Chondrocyte (in vitro differentiated cells): ENCODE measurements around the gene AGA. TPM values are rescaled to one million over a fixed set of nuclear protein-coding genes. Genes with fewer than 3 reads are reported as not detected.

Experiments
- DNase-seq: peaks from one replicate; pipeline ENCODE4 v3.0.0; 2021; ENCODE audit warnings: mixed read lengths, low spot score
- H3K27ac Mint-ChIP-seq: one replicate; pipeline ENCODE4 v1.8.0; 2021; ENCODE audit warnings: mild to moderate bottlenecking, moderate library complexity, mixed read lengths; ENCODE audit not compliant: unreplicated experiment
- H3K27me3 Mint-ChIP-seq: 2 replicates; pipeline ENCODE4 v1.8.0; 2021; ENCODE audit warnings: low read depth, mixed read lengths
- H3K36me3 Mint-ChIP-seq: 2 replicates; pipeline ENCODE4 v1.8.0; 2021; ENCODE audit warnings: low read depth, mixed read lengths
- H3K4me1 Mint-ChIP-seq: 2 replicates; pipeline ENCODE4 v1.8.0; 2021; ENCODE audit warnings: low read depth, mild to moderate bottlenecking, mixed read lengths
- H3K4me3 Mint-ChIP-seq: one replicate; pipeline ENCODE4 v1.8.0; 2021; ENCODE audit warnings: mild to moderate bottlenecking, moderate library complexity, mixed read lengths; ENCODE audit not compliant: unreplicated experiment
- H3K9me3 Mint-ChIP-seq: 2 replicates; pipeline ENCODE4 v1.8.0; 2021; ENCODE audit warnings: low read depth, mixed read lengths
- CTCF ChIP-seq: fragments of 200-600 bp; sonication (generic); IDR thresholded peaks from 2 replicates; pipeline ENCODE4 v1.5.0; 2021; ENCODE audit warnings: antibody characterized with exemption, mild to moderate bottlenecking, moderate library complexity
- total RNA-seq: library from RNA; stranded (reverse); gene quantifications from 3 replicates; pipeline ENCODE4 v1.2.1, GENCODE V29; 2021

AGA gene
- total RNA-seq, 1 donor from 2014 or later: 26.2 TPM

- no peak for DNase-seq
- peaks cover 3% of the 10 kb centered on the region for H3K9me3 Mint-ChIP-seq
- H3K27me3 Mint-ChIP-seq: peaks cover 2% of the 10 kb centered on the region
- peaks cover 4% of the 10 kb centered on the region for H3K4me1 Mint-ChIP-seq
- H3K36me3 Mint-ChIP-seq: no peaks in the 10 kb centered on the region
- H3K4me3 Mint-ChIP-seq: no peak overlapping the region
- no peak overlapping the region for H3K27ac Mint-ChIP-seq
- no peak for TF ChIP-seq CTCF
Observed at GRCh38 chr4:177405508-177405907, 36.7 kb downstream of the AGA start.

- no peak overlapping the region for H3K4me3 Mint-ChIP-seq
- no peaks in the 10 kb centered on the region for H3K36me3 Mint-ChIP-seq
- peaks cover 2% of the 10 kb centered on the region for H3K27me3 Mint-ChIP-seq
- H3K9me3 Mint-ChIP-seq: peaks cover 6% of the 10 kb centered on the region
- no peak overlapping the region for H3K27ac Mint-ChIP-seq
- H3K4me1 Mint-ChIP-seq: peaks cover 4% of the 10 kb centered on the region
- DNase-seq: no peak
- no peak for TF ChIP-seq CTCF
Observed at GRCh38 chr4:177404986-177405385, 37.3 kb downstream of the AGA start.

GRCh38 chr4:177404342-177404741 is 37.9 kb downstream of the AGA start:
- peaks cover 3% of the 10 kb centered on the region for H3K9me3 Mint-ChIP-seq
- H3K36me3 Mint-ChIP-seq: no peaks in the 10 kb centered on the region
- H3K27ac Mint-ChIP-seq: no peak overlapping the region
- no peak for TF ChIP-seq CTCF
- no peak for DNase-seq
- no peak overlapping the region for H3K4me3 Mint-ChIP-seq
- H3K4me1 Mint-ChIP-seq: peaks cover 4% of the 10 kb centered on the region
- H3K27me3 Mint-ChIP-seq: peaks cover 2% of the 10 kb centered on the region

GRCh38 chr4:177403746-177404145 is 38.5 kb downstream of the AGA start:
- Mint-ChIP-seq H3K36me3 (no peaks in the 10 kb centered on the region), H3K4me3 (no peak overlapping the region), H3K27me3 (peaks cover 2% of the 10 kb centered on the region), H3K27ac (no peak overlapping the region), H3K4me1 (peaks cover 4% of the 10 kb centered on the region), H3K9me3 (peaks cover 3% of the 10 kb centered on the region)
- no peak for DNase-seq
- no peak for TF ChIP-seq CTCF

- no peaks in the 10 kb centered on the region for H3K36me3 Mint-ChIP-seq
- DNase-seq: no peak
- H3K27me3 Mint-ChIP-seq: peaks cover 2% of the 10 kb centered on the region
- H3K4me1 Mint-ChIP-seq: peaks cover 4% of the 10 kb centered on the region
- H3K9me3 Mint-ChIP-seq: peaks cover 17% of the 10 kb centered on the region
- no peak for TF ChIP-seq CTCF
- H3K27ac Mint-ChIP-seq: no peak overlapping the region
- no peak overlapping the region for H3K4me3 Mint-ChIP-seq
Observed at GRCh38 chr4:177401658-177402273, 40.5 kb downstream of the AGA start.
